Tibial nerve (tissue), 4 donors: ENCODE measurements around the gene GCLC. TPM values are rescaled to one million over a fixed set of nuclear protein-coding genes. Genes with fewer than 3 reads are reported as not detected.
A peak's percentile ranks its signal among the peaks of the same experiment; 100 is the strongest.
"Not testable (repeated sequence)": the region's sequence is repeated elsewhere in the genome, so short reads cannot be mapped to it uniquely, and the experiment has no call there.

Experiments
- DNase-seq, 2 donors: peaks; one replicate each; pipeline ENCODE4 v3.0.0-alpha.2; 2019; ENCODE audit warnings: low spot score in 2 of 2
- H3K27ac ChIP-seq, 4 donors: fragments of 200-600 bp; sonication (generic) in 3 of 4; one replicate each; pipeline ENCODE4 v1.5.1; 2017 to 2019; ENCODE audit warnings: mild to moderate bottlenecking in 1 of 4
- H3K27me3 ChIP-seq, 2 donors: fragments of 200-600 bp; sonication (generic) in 1 of 2; one replicate each; pipeline versions ENCODE4 v1.5.1 to v1.6.0; 2017 to 2019
- H3K36me3 ChIP-seq, 3 donors: fragments of 200-600 bp; sonication (generic); one replicate each; pipeline ENCODE4 v1.5.1; 2018 to 2019
- H3K4me1 ChIP-seq, 4 donors: fragments of 200-600 bp; sonication (generic) in 3 of 4; one replicate each; pipeline ENCODE4 v1.5.1; 2017 to 2019
- H3K4me3 ChIP-seq, 4 donors: fragments of 200-600 bp; sonication (generic) in 3 of 4; one replicate each; pipeline ENCODE4 v1.5.1; 2017 to 2019; ENCODE audit warnings: mild to moderate bottlenecking in 1 of 4, moderate library complexity in 1 of 4
- H3K9me3 ChIP-seq, 4 donors: fragments of 200-600 bp; sonication (generic) in 3 of 4; one replicate each; pipeline ENCODE4 v1.5.1; 2017 to 2019
- EP300 ChIP-seq, 2 donors: sonication (generic); formaldehyde crosslinking; IDR thresholded peaks; one replicate each; pipeline ENCODE4 v1.6.1; 2017; ENCODE audit warnings: antibody characterized with exemption in 2 of 2, mild to moderate bottlenecking in 1 of 2
- POLR2A ChIP-seq, 2 donors: fragments of 450-650 bp; IDR thresholded peaks; one replicate each; pipeline ENCODE4 v1.6.1; 2017; ENCODE audit warnings: antibody characterized with exemption in 2 of 2, mild to moderate bottlenecking in 2 of 2, moderate library complexity in 2 of 2
- WGBS, 2 donors: methylation state at CpG; one replicate each; pipeline ENCODE4 v1.1.5; 2018; 5-methylcytosine and 5-hydroxymethylcytosine counted together
- total RNA-seq, 4 donors: library from RNA; depleted of rRNA; stranded (reverse); fragments of >200 nt; gene quantifications; one replicate each; pipeline ENCODE4 v1.1.0, GENCODE V29; 2016
- TF ChIP-seq, protein P1 (sequence below), 5 experiments: fragments of 200-600 bp in 3 of 5; fragments of 450-650 bp in 2 of 5; sonication (generic) in 3 of 5; IDR thresholded peaks; one replicate each; pipeline ENCODE4 v1.5.1; 2016 to 2019; ENCODE audit warnings: antibody characterized with exemption in 5 of 5, mild to moderate bottlenecking in 3 of 5, moderate library complexity in 2 of 5

GCLC gene
- total RNA-seq, 4 donors from 2014 or later = 21.8 to 43.2 (median 32.0) TPM

DNA sequence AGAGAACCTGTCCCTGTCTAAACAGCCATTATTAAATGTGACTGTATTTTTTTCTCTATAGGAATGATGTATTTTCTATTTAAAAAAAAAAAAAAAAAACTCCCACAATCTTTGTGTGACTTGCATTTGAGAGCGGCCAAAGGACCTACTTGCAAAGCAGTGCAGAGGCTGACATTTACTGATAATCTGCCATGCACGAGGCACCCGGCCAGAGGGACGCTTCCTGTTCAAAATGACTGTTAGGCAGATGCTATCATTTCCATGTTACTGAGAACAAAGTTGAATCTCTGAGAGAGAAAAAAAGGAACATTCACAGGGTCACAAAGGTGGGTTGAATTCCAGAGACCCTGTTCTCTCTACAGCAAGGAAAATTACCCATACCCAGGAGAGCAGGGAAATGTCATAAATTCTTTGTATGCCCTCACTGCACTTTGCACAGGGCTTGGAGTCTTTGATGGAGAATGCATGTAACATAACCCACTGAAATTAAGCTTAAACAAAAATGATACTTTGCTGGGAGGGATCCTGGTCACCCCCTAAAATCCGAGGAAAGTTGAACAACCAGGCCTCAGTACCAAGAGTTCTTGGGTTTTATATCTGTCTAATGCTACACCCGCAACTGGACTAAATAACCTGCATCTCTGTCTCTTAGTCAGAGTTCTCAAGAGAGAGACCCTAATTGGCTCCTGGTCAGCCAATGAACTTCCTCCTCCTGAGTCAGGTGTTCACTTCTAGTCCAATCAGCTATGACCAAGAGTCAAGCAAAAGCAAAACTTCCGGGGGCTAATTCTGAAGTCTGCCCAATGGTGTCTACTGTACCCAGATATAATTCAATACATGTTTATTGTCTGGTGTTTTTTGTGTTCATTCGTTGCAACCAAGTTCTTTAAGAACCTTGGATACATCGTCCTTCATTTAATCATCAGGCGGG is 61.2 kb downstream of the GCLC start:
- TF ChIP-seq EP300 (IDR thresholded peaks at IDR 0.05) = no peak
- no peak for TF ChIP-seq POLR2A (IDR thresholded peaks at IDR 0.05)
- TF ChIP-seq, protein P1, sequence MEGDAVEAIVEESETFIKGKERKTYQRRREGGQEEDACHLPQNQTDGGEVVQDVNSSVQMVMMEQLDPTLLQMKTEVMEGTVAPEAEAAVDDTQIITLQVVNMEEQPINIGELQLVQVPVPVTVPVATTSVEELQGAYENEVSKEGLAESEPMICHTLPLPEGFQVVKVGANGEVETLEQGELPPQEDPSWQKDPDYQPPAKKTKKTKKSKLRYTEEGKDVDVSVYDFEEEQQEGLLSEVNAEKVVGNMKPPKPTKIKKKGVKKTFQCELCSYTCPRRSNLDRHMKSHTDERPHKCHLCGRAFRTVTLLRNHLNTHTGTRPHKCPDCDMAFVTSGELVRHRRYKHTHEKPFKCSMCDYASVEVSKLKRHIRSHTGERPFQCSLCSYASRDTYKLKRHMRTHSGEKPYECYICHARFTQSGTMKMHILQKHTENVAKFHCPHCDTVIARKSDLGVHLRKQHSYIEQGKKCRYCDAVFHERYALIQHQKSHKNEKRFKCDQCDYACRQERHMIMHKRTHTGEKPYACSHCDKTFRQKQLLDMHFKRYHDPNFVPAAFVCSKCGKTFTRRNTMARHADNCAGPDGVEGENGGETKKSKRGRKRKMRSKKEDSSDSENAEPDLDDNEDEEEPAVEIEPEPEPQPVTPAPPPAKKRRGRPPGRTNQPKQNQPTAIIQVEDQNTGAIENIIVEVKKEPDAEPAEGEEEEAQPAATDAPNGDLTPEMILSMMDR (IDR thresholded peaks at IDR 0.05) = no peak
- peak in 1 of 2 donors; percentile 29 for DNase-seq
- no peaks in the 10 kb centered on the region for H3K27me3 ChIP-seq
- no peak overlapping the region for H3K4me3 ChIP-seq
- WGBS, 2 donors = 37 to 42% methylated on average over 10 of the region's 10 CpGs
- H3K36me3 ChIP-seq = no peaks in the 10 kb centered on the region
- H3K9me3 ChIP-seq = no peaks in the 10 kb centered on the region
- peak overlapping the region in 3 of 4 donors; percentile 25 to 74 (median 70) for H3K27ac ChIP-seq
- H3K4me1 ChIP-seq = peaks cover 0 to 20% (median 0%) of the 10 kb centered on the region in 4 donors

DNA sequence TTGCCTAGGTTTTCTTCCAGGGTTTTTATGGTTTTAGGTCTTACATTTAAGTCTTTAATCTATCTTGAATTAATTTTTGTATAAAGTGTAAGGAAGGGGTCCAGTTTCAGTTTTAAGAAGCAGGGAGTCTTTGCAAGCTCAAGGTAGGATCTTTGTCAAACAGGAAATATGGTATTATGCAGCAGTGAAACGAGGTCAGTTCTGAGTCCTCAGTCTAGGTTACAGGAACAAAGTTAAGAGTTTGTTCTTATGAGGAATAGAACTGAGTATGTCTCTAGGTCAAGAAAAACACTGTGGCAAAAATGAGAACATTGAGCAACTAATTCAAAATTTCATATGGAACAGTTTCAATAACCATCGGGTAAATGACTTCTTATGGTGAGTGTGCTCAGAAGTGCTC is 63.6 kb downstream of the GCLC start:
- no peak for DNase-seq
- 71 to 72% methylated on average over 2 of the region's 2 CpGs for WGBS, 2 donors
- Histone ChIP-seq H3K4me3 (no peak overlapping the region), H3K27ac (no peak overlapping the region), H3K4me1 (peaks cover 0 to 20% (median 0%) of the 10 kb centered on the region in 4 donors), H3K36me3 (no peaks in the 10 kb centered on the region), H3K27me3 (no peaks in the 10 kb centered on the region), H3K9me3 (no peaks in the 10 kb centered on the region)
- TF ChIP-seq EP300 (IDR thresholded peaks at IDR 0.05) (no peak), POLR2A (IDR thresholded peaks at IDR 0.05) (no peak)
- TF ChIP-seq, protein P1 (IDR thresholded peaks at IDR 0.05) = no peak

DNA sequence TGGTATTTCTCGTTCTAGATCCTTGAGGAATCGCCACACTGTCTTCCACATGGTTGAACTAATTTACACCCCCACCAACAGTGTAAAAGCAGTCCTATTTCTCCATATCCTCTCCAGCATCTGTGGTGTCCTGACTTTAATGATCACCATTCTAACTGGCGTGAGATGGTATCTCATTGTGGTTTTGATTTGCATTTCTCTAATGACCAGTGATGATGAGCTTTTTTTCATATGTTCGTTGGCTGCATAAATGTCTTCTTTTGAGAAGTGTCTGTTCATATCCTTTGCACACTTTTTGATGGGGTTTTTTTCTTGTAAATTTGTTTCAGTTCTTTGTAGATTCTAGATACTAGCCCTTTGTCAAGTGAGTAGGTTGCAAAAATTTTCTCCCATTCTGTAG is 64.1 kb downstream of the GCLC start:
- not testable (repeated sequence) for H3K27me3 ChIP-seq, H3K9me3 ChIP-seq, H3K36me3 ChIP-seq, H3K27ac ChIP-seq, DNase-seq, H3K4me3 ChIP-seq
- WGBS, 2 donors = 78 to 79% methylated on average over 4 of the region's 4 CpGs
- peaks cover 0 to 20% (median 0%) of the 10 kb centered on the region in 4 donors for H3K4me1 ChIP-seq

DNA sequence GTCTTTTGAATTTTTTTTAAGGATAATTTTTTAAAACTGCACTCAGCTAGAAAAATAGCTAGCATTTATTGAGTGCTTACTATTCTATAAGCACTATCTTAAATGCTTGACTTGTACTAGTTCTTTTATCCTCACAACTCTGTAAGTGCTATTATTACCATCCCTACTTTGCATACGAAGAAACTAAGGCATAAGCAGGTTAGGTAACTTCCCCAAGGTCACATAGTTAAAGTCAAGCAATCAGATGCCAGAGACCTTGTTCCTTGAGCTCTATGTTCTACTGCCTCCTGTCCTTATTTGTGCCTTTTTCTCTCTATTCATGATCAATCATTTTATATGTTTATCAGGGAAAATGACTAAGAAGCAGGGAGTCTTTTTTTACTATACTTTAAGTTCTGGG is 65.0 kb downstream of the GCLC start:
- 69 to 88% methylated on average over 1 of the region's 1 CpG for WGBS, 2 donors
- H3K36me3 ChIP-seq = no peaks in the 10 kb centered on the region
- no peak for TF ChIP-seq POLR2A (IDR thresholded peaks at IDR 0.05)
- TF ChIP-seq, protein P1 (IDR thresholded peaks at IDR 0.05) = no peak
- no peak for TF ChIP-seq EP300 (IDR thresholded peaks at IDR 0.05)
- no peak overlapping the region for H3K27ac ChIP-seq
- H3K27me3 ChIP-seq = no peaks in the 10 kb centered on the region
- H3K4me1 ChIP-seq = peaks cover 0 to 16% (median 0%) of the 10 kb centered on the region in 4 donors
- no peak for DNase-seq
- no peaks in the 10 kb centered on the region for H3K9me3 ChIP-seq
- H3K4me3 ChIP-seq = no peak overlapping the region

DNA sequence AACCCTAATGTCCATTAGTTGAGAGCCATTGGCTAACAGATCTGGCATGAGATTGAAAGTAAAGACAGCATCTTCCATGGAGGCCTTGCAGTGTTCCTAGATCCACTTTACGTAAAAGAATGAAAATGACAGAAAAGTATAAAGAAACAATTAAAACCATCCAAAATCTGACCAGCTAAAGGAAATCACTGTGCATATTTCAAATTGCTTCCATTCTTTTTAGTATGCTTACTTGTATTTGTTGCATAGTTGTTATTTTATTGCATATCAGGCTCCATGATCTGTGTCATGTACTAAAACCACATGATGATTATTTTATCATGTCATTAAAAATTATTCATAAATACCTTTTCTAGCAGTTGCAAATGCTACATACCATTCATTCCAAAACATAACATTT is 67.9 kb downstream of the GCLC start:
- no peak overlapping the region for H3K4me3 ChIP-seq
- H3K9me3 ChIP-seq = no peaks in the 10 kb centered on the region
- H3K36me3 ChIP-seq = no peaks in the 10 kb centered on the region
- DNase-seq = no peak
- H3K27ac ChIP-seq = no peak overlapping the region
- TF ChIP-seq, protein P1 (IDR thresholded peaks at IDR 0.05) = no peak
- TF ChIP-seq POLR2A (IDR thresholded peaks at IDR 0.05) = no peak
- no peak for TF ChIP-seq EP300 (IDR thresholded peaks at IDR 0.05)
- H3K27me3 ChIP-seq = no peaks in the 10 kb centered on the region
- H3K4me1 ChIP-seq = no peaks in the 10 kb centered on the region
- 84 to 86% methylated on average over 1 of the region's 1 CpG for WGBS, 2 donors
